Neural cell (in vitro differentiated cells): Measurements from ENCODE around the gene HS6ST2. TPM values are rescaled to one million over a fixed set of nuclear protein-coding genes. Genes with fewer than 3 reads are reported as not detected.

Experiments used
- H2AFZ ChIP-seq: fragments of 200-600, 300-800 bp; sonication (generic), shearing (Covaris generic); 2 replicates; pipeline ENCODE4 v1.6.0; 2014; ENCODE audit warnings: low read depth, mild to moderate bottlenecking, antibody characterized with exemption, low read length, moderate library complexity
- H3F3A ChIP-seq: fragments of 200-600 bp; shearing (Covaris generic); 2 replicates; pipeline ENCODE4 v1.6.1; 2016; ENCODE audit warnings: mild to moderate bottlenecking, moderate library complexity, mixed read lengths, antibody characterized with exemption, low read length; ENCODE audit not compliant: insufficient read depth, poor library complexity, severe bottlenecking
- H3K27ac ChIP-seq: fragments of 200-600, 300-800 bp; sonication (generic), shearing (Covaris generic); 2 replicates; pipeline ENCODE4 v1.5.1; 2014; ENCODE audit warnings: mild to moderate bottlenecking, low read length, moderate library complexity
- H3K27me3 ChIP-seq: fragments of 300-800, 200-600 bp; sonication (generic), shearing (Covaris generic); 2 replicates; pipeline ENCODE4 v1.6.0; 2014; ENCODE audit warnings: mild to moderate bottlenecking, low read depth, low read length, moderate library complexity; ENCODE audit not compliant: insufficient read depth
- H3K36me3 ChIP-seq: fragments of 300-800, 200-600 bp; sonication (generic), shearing (Covaris generic); 2 replicates; pipeline ENCODE4 v1.5.1; 2014; ENCODE audit warnings: mild to moderate bottlenecking, antibody characterized with exemption, low read length, moderate library complexity; ENCODE audit not compliant: insufficient read depth
- H3K4me2 ChIP-seq: fragments of 300-800, 200-600 bp; sonication (generic), shearing (Covaris generic); 2 replicates; pipeline ENCODE4 v1.6.0; 2014; ENCODE audit warnings: mild to moderate bottlenecking, low read length
- H3K4me3 ChIP-seq: fragments of 300-800, 200-600 bp; sonication (generic), shearing (Covaris generic); 2 replicates; pipeline ENCODE4 v1.5.1; 2014; ENCODE audit warnings: mild to moderate bottlenecking, low read length, moderate library complexity
- H3K79me2 ChIP-seq: fragments of 200-600 bp; shearing (Covaris generic); replicated peaks from 2 replicates; pipeline ENCODE4 v1.6.0; 2014; ENCODE audit warnings: mild to moderate bottlenecking, low read length, moderate library complexity; ENCODE audit not compliant: insufficient read depth
- H3K9ac ChIP-seq: fragments of 300-800, 200-600 bp; sonication (generic), shearing (Covaris generic); 2 replicates; pipeline ENCODE4 v1.6.1; 2016; ENCODE audit warnings: mild to moderate bottlenecking, low read length, mixed read lengths
- H3K9me2 ChIP-seq: fragments of 200-600 bp; shearing (Covaris generic); 2 replicates; pipeline ENCODE4 v1.6.1; 2016; ENCODE audit warnings: mild to moderate bottlenecking, low read length, mixed read lengths; ENCODE audit not compliant: insufficient read depth
- H3K9me3 ChIP-seq: fragments of 200-600, 300-800 bp; sonication (generic), shearing (Covaris generic); 2 replicates; pipeline ENCODE4 v1.6.1; 2016; ENCODE audit warnings: mild to moderate bottlenecking, mixed run types, low read length, moderate library complexity, mixed read lengths
- H4K20me1 ChIP-seq: fragments of 200-600 bp; shearing (Covaris generic); 2 replicates; pipeline ENCODE4 v1.6.1; 2016; ENCODE audit warnings: mild to moderate bottlenecking, mixed run types; ENCODE audit not compliant: insufficient read depth
- EP300 ChIP-seq: fragments of 450-650 bp; conservative IDR thresholded peaks from 2 replicates; pipeline ENCODE4 v1.6.1; 2014; ENCODE audit warnings: antibody characterized with exemption, mild to moderate bottlenecking, moderate library complexity; ENCODE audit not compliant: poor library complexity, severe bottlenecking
- EZH2 ChIP-seq: fragments of 200-600, 300-800 bp; shearing (Covaris generic), sonication (generic); IDR thresholded peaks from 2 replicates; pipeline ENCODE4 v1.6.1; 2014; ENCODE audit warnings: antibody characterized with exemption, low read length, borderline replicate concordance, mild to moderate bottlenecking; ENCODE audit not compliant: insufficient read depth, poor library complexity, severe bottlenecking
- MXI1 ChIP-seq: fragments of 450-650 bp; conservative IDR thresholded peaks from 2 replicates; pipeline ENCODE4 v1.6.1; 2014; ENCODE audit warnings: antibody characterized with exemption, mild to moderate bottlenecking; ENCODE audit not compliant: poor library complexity, severe bottlenecking
- POLR2AphosphoS5 ChIP-seq: IDR thresholded peaks from 2 replicates; pipeline ENCODE4 v1.6.1; 2012
- RAD21 ChIP-seq: fragments of 450-650 bp; conservative IDR thresholded peaks from 2 replicates; pipeline ENCODE4 v1.6.1; 2014; ENCODE audit warnings: antibody characterized with exemption, mild to moderate bottlenecking, moderate library complexity
- SMC3 ChIP-seq: fragments of 450-650 bp; conservative IDR thresholded peaks from 2 replicates; pipeline ENCODE4 v1.6.1; 2014; ENCODE audit warnings: antibody characterized with exemption, mild to moderate bottlenecking, moderate library complexity; ENCODE audit not compliant: poor library complexity
- polyA plus RNA-seq: library from polyadenylated mRNA; depleted of rRNA; stranded (reverse); fragments of >200 nt; gene quantifications from 2 replicates; pipeline ENCODE4 v1.2.3, GENCODE V29; 2014
- TF ChIP-seq, protein P1 (sequence below): fragments of 450-650 bp; IDR thresholded peaks from 2 replicates; pipeline ENCODE4 v1.5.1; 2014; ENCODE audit warnings: antibody characterized with exemption, mild to moderate bottlenecking, moderate library complexity; ENCODE audit not compliant: poor library complexity, severe bottlenecking
- TF ChIP-seq, protein P2 (sequence below): IDR thresholded peaks from 2 replicates; pipeline ENCODE4 v1.6.1; 2012; ENCODE audit warnings: borderline replicate concordance

HS6ST2 gene
- polyA plus RNA-seq, 1 donor from 2014 or later, result 43.0 TPM

DNA sequence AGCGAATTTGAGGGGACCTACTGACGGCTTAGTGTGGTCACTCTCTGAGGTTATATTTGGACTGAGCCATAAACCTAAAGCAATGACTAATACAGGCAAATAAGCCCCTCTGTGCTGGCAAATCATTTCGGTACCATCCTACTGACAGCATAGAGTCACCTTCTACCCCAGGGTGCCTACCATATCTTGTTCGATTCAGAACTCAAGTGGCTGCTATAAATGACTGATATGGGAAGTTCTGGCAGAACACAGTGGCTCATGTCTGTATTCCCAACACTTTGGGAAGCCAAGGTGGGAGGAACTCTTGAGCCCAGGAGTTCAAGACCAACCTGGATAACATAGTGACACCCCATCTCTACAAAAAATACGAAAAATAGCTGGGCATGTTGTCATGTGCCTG, 243.5 kb downstream of the HS6ST2 start:
- Histone ChIP-seq H3K9me2 (no peaks in the 10 kb centered on the region), H3F3A (no peaks in the 10 kb centered on the region), H4K20me1 (no peaks in the 10 kb centered on the region), H3K4me3 (no peak overlapping the region), H3K9ac (no peak overlapping the region), H3K27ac (no peak overlapping the region), H3K79me2 (no peaks in the 10 kb centered on the region), H3K9me3 (no peaks in the 10 kb centered on the region), H3K27me3 (no peaks in the 10 kb centered on the region), H3K36me3 (no peaks in the 10 kb centered on the region), H3K4me2 (no peak overlapping the region), H2AFZ (no peak overlapping the region)
- TF ChIP-seq, protein P1, sequence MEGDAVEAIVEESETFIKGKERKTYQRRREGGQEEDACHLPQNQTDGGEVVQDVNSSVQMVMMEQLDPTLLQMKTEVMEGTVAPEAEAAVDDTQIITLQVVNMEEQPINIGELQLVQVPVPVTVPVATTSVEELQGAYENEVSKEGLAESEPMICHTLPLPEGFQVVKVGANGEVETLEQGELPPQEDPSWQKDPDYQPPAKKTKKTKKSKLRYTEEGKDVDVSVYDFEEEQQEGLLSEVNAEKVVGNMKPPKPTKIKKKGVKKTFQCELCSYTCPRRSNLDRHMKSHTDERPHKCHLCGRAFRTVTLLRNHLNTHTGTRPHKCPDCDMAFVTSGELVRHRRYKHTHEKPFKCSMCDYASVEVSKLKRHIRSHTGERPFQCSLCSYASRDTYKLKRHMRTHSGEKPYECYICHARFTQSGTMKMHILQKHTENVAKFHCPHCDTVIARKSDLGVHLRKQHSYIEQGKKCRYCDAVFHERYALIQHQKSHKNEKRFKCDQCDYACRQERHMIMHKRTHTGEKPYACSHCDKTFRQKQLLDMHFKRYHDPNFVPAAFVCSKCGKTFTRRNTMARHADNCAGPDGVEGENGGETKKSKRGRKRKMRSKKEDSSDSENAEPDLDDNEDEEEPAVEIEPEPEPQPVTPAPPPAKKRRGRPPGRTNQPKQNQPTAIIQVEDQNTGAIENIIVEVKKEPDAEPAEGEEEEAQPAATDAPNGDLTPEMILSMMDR, result no peak
- TF ChIP-seq EZH2 (no peak), RAD21 (no peak), SMC3 (no peak), POLR2AphosphoS5 (no peak), EP300 (no peak), MXI1 (no peak)
- TF ChIP-seq, protein P2, sequence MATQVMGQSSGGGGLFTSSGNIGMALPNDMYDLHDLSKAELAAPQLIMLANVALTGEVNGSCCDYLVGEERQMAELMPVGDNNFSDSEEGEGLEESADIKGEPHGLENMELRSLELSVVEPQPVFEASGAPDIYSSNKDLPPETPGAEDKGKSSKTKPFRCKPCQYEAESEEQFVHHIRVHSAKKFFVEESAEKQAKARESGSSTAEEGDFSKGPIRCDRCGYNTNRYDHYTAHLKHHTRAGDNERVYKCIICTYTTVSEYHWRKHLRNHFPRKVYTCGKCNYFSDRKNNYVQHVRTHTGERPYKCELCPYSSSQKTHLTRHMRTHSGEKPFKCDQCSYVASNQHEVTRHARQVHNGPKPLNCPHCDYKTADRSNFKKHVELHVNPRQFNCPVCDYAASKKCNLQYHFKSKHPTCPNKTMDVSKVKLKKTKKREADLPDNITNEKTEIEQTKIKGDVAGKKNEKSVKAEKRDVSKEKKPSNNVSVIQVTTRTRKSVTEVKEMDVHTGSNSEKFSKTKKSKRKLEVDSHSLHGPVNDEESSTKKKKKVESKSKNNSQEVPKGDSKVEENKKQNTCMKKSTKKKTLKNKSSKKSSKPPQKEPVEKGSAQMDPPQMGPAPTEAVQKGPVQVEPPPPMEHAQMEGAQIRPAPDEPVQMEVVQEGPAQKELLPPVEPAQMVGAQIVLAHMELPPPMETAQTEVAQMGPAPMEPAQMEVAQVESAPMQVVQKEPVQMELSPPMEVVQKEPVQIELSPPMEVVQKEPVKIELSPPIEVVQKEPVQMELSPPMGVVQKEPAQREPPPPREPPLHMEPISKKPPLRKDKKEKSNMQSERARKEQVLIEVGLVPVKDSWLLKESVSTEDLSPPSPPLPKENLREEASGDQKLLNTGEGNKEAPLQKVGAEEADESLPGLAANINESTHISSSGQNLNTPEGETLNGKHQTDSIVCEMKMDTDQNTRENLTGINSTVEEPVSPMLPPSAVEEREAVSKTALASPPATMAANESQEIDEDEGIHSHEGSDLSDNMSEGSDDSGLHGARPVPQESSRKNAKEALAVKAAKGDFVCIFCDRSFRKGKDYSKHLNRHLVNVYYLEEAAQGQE, result no peak

DNA sequence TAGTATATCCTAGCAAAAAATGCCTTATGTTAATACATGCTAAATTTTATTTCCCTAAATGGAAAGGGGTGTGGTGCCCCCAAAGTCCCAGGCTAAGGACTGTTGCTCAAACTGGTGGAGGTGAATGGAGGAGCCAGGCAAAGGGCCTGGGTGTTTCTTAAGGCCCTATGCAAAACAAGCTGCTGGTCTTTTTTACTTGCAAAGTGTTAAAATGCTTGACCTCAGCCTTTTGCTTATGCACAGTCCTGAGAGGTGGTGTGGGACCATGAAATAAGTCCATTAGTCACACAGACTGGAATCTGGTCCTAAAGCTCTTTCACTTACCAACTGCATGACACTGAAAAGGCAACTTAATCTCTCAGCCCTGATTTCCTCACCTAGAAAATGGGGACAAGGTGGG, 246.1 kb downstream of the HS6ST2 start:
- no peaks in the 10 kb centered on the region for H3K9me2 ChIP-seq
- H3K4me3 ChIP-seq, result no peak overlapping the region
- no peaks in the 10 kb centered on the region for H3F3A ChIP-seq

More for the DNA sequence above, 246.1 kb downstream of the HS6ST2 start:
- Histone ChIP-seq H4K20me1 (no peaks in the 10 kb centered on the region), H3K79me2 (no peaks in the 10 kb centered on the region), H3K9me3 (no peaks in the 10 kb centered on the region), H3K9ac (no peak overlapping the region), H3K27me3 (no peaks in the 10 kb centered on the region), H3K27ac (no peak overlapping the region), H3K36me3 (no peaks in the 10 kb centered on the region), H3K4me2 (no peak overlapping the region), H2AFZ (no peak overlapping the region)
- no peak for TF ChIP-seq EZH2
- TF ChIP-seq, protein P1, result no peak
